ENCODE data around the gene TNK2.
A peak's percentile ranks its signal among the peaks of the same experiment; 100 is the strongest.

TNK2 gene

GRCh38 chr3:195885036-195885891 lies 23.1 kb downstream of the TNK2 start:
- Mint-ChIP-seq H3K4me3 (no peak overlapping the region), H3K9me3 (no peaks in the 10 kb centered on the region), H3K27me3 (no peaks in the 10 kb centered on the region), H3K27ac (peak overlapping the region in 1 of 2 donors; percentile 87), H3K4me1 (peaks cover 5% of the 10 kb centered on the region)
- ATAC-seq, result peak; percentile 35
- no peak for DNase-seq

- no peaks in the 10 kb centered on the region for H3K9me3 Mint-ChIP-seq
- no peak for DNase-seq
- no peak for ATAC-seq
- no peaks in the 10 kb centered on the region for H3K27me3 Mint-ChIP-seq
- no peak overlapping the region for H3K4me3 Mint-ChIP-seq
- H3K27ac Mint-ChIP-seq, result no peak overlapping the region
- H3K4me1 Mint-ChIP-seq, result peaks cover 5% of the 10 kb centered on the region
Measured at GRCh38 chr3:195884691-195885035, 23.7 kb downstream of the TNK2 start.

- Mint-ChIP-seq H3K9me3 (no peaks in the 10 kb centered on the region), H3K4me1 (peaks cover 5% of the 10 kb centered on the region), H3K4me3 (no peak overlapping the region), H3K27ac (no peak overlapping the region), H3K27me3 (no peaks in the 10 kb centered on the region)
- ATAC-seq (no peak), DNase-seq (no peak)
Measured at GRCh38 chr3:195883801-195884200, 24.6 kb downstream of the TNK2 start.

- Mint-ChIP-seq H3K27ac (peak overlapping the region in 1 of 2 donors; percentile 12), H3K4me3 (no peak overlapping the region), H3K4me1 (peaks cover 5% of the 10 kb centered on the region), H3K27me3 (no peaks in the 10 kb centered on the region), H3K9me3 (no peaks in the 10 kb centered on the region)
- ATAC-seq (no peak), DNase-seq (no peak)
Measured at GRCh38 chr3:195883160-195883559, 25.2 kb downstream of the TNK2 start.

GRCh38 chr3:195882002-195882441 lies 26.3 kb downstream of the TNK2 start:
- no peak overlapping the region for H3K27ac Mint-ChIP-seq
- no peaks in the 10 kb centered on the region for H3K9me3 Mint-ChIP-seq
- ATAC-seq (no peak), DNase-seq (no peak)
- H3K4me1 Mint-ChIP-seq, result peaks cover 9% of the 10 kb centered on the region
- no peaks in the 10 kb centered on the region for H3K27me3 Mint-ChIP-seq
- H3K4me3 Mint-ChIP-seq, result no peak overlapping the region

- H3K9me3 Mint-ChIP-seq, result no peaks in the 10 kb centered on the region
- ATAC-seq (no peak), DNase-seq (no peak)
- H3K27me3 Mint-ChIP-seq, result no peaks in the 10 kb centered on the region
- no peak overlapping the region for H3K27ac Mint-ChIP-seq
- no peak overlapping the region for H3K4me3 Mint-ChIP-seq
- peaks cover 10% of the 10 kb centered on the region for H3K4me1 Mint-ChIP-seq
Measured at GRCh38 chr3:195881276-195881988, 26.9 kb downstream of the TNK2 start.

- peak overlapping the region in 1 of 2 donors; percentile 13 for H3K27ac Mint-ChIP-seq
- no peaks in the 10 kb centered on the region for H3K9me3 Mint-ChIP-seq
- H3K4me3 Mint-ChIP-seq, result no peak overlapping the region
- DNase-seq (no peak), ATAC-seq (no peak)
- H3K27me3 Mint-ChIP-seq, result no peaks in the 10 kb centered on the region
- peaks cover 10% of the 10 kb centered on the region for H3K4me1 Mint-ChIP-seq
Measured at GRCh38 chr3:195880037-195880431, 28.3 kb downstream of the TNK2 start.

- Mint-ChIP-seq H3K4me3 (no peak overlapping the region), H3K27me3 (no peaks in the 10 kb centered on the region), H3K27ac (peak overlapping the region; percentile 62 to 91), H3K9me3 (no peaks in the 10 kb centered on the region), H3K4me1 (peaks cover 10% of the 10 kb centered on the region)
- DNase-seq (no peak), ATAC-seq (no peak)
Measured at GRCh38 chr3:195879416-195880036, 28.8 kb downstream of the TNK2 start.

- Mint-ChIP-seq H3K4me3 (no peak overlapping the region), H3K27me3 (no peaks in the 10 kb centered on the region), H3K4me1 (peaks cover 10% of the 10 kb centered on the region), H3K27ac (peak overlapping the region in 1 of 2 donors; percentile 56), H3K9me3 (no peaks in the 10 kb centered on the region)
- ATAC-seq (no peak), DNase-seq (no peak)
Measured at GRCh38 chr3:195878424-195879274, 29.7 kb downstream of the TNK2 start.

GRCh38 chr3:195877767-195878423 lies 30.5 kb downstream of the TNK2 start:
- peak overlapping the region in 1 of 2 donors; percentile 85 for H3K27ac Mint-ChIP-seq
- no peaks in the 10 kb centered on the region for H3K9me3 Mint-ChIP-seq
- H3K4me1 Mint-ChIP-seq, result peaks cover 10% of the 10 kb centered on the region
- ATAC-seq (no peak), DNase-seq (no peak)
- H3K4me3 Mint-ChIP-seq, result no peak overlapping the region
- H3K27me3 Mint-ChIP-seq, result no peaks in the 10 kb centered on the region

- H3K27ac Mint-ChIP-seq, result peak overlapping the region in 1 of 2 donors; percentile 85
- H3K9me3 Mint-ChIP-seq, result no peaks in the 10 kb centered on the region
- DNase-seq (no peak), ATAC-seq (no peak)
- no peak overlapping the region for H3K4me3 Mint-ChIP-seq
- peaks cover 10% of the 10 kb centered on the region for H3K4me1 Mint-ChIP-seq
- H3K27me3 Mint-ChIP-seq, result no peaks in the 10 kb centered on the region
Measured at GRCh38 chr3:195877136-195877715, 31.1 kb downstream of the TNK2 start.

GRCh38 chr3:195876297-195877064 lies 31.9 kb downstream of the TNK2 start:
- Mint-ChIP-seq H3K4me3 (no peak overlapping the region), H3K27me3 (no peaks in the 10 kb centered on the region), H3K9me3 (no peaks in the 10 kb centered on the region), H3K27ac (no peak overlapping the region), H3K4me1 (peaks cover 10% of the 10 kb centered on the region)
- ATAC-seq (no peak), DNase-seq (no peak)

GRCh38 chr3:195875482-195876236 lies 32.7 kb downstream of the TNK2 start:
- H3K9me3 Mint-ChIP-seq, result no peaks in the 10 kb centered on the region
- DNase-seq (no peak), ATAC-seq (no peak)
- peaks cover 10% of the 10 kb centered on the region for H3K4me1 Mint-ChIP-seq
- H3K4me3 Mint-ChIP-seq, result no peak overlapping the region
- no peaks in the 10 kb centered on the region for H3K27me3 Mint-ChIP-seq
- peak overlapping the region in 1 of 2 donors; percentile 88 for H3K27ac Mint-ChIP-seq

All from stimulated activated naive CD8-positive, alpha-beta T cell treated with anti-CD3 and anti-CD28 coated beads, Interleukin-15, amount 100 ng/mL, for 72 hours (primary cell).